ENCODE data around the gene RHOT2. TPM values are rescaled to one million over a fixed set of nuclear protein-coding genes. Genes with fewer than 3 reads are reported as not detected.

The RHOT2 gene
- total and polyA plus RNA-seq, 3 donors from 2014 or later = 77.7 to 176 (median 157) TPM

DNA sequence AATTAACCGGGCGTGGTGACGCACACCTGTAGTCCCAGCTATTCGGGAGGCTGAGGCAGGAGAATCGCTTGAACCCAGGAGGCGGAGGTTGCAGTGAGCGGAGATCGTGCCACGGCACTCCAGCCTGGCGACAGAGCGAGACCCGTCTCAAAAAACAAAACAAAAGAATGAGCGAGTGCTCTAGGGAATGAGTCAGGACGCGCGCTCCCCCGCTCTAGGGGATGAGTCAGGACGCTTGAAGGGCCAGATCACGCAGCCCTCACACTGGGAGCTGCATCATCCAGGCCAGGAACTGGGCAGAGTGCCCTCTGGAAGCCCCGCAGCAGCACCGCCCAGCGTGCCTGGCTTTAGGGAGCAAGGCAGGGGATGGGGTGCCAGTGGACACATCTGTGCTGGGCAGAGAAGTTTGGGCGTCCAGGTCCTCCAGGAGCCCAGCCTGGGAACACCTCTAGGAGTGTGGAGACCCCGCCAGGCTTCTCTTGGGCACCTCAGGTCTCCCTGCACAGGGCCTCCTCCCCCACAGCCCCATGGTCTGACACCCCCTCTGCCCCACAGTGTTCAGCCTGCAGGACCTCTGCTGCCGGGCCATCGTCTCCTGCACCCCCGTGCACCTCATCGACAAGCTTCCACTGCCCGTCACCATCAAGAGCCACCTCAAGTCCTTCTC, 41.0 kb upstream of the RHOT2 start:
- no peaks in the 10 kb centered on the region for H3K36me3 ChIP-seq (ENCODE audit: low read depth, missing control alignments)
- WGBS, 2 donors = 88 to 93% methylated on average over 17 to 29 of the region's 29 CpGs
- no peak for DNase-seq

GRCh38 chr16:627454-628239, 40.3 kb upstream of the RHOT2 start:
- no peaks in the 10 kb centered on the region for H3K9me3 ChIP-seq
- no peaks in the 10 kb centered on the region for H3K36me3 ChIP-seq (ENCODE audit: low read depth, missing control alignments)
- no peak overlapping the region for H3K4me3 ChIP-seq
- no peak overlapping the region for H3K27ac ChIP-seq
- intact Hi-C loops (cut with DNase I; ENCODE audit: low total_unique reads) = no loop called here
- peaks cover 20% of the 10 kb centered on the region for H3K4me1 ChIP-seq
- H3K27me3 ChIP-seq = no peaks in the 10 kb centered on the region
- DNase-seq = no peak
- 87 to 92% methylated on average over 43 to 50 of the region's 50 CpGs for WGBS, 2 donors
- no peak for TF ChIP-seq CTCF (IDR thresholded peaks at IDR 0.05)
- TF ChIP-seq POLR2A (IDR thresholded peaks at IDR 0.05) = no peak

More for the DNA sequence above, 41.0 kb upstream of the RHOT2 start:
- no peaks in the 10 kb centered on the region for H3K27me3 ChIP-seq
- H3K9me3 ChIP-seq = no peaks in the 10 kb centered on the region
- H3K27ac ChIP-seq = no peak overlapping the region
- no peak for TF ChIP-seq POLR2A (IDR thresholded peaks at IDR 0.05)
- no peak for TF ChIP-seq CTCF (IDR thresholded peaks at IDR 0.05)
- intact Hi-C loops (cut with DNase I; ENCODE audit: low total_unique reads) = no loop called here
- H3K4me1 ChIP-seq = peaks cover 20% of the 10 kb centered on the region
- H3K4me3 ChIP-seq = no peak overlapping the region

- no peaks in the 10 kb centered on the region for H3K36me3 ChIP-seq (ENCODE audit: low read depth, missing control alignments)
- H3K27me3 ChIP-seq = no peaks in the 10 kb centered on the region
- no peak overlapping the region for H3K4me3 ChIP-seq
- intact Hi-C loops (cut with DNase I; ENCODE audit: low total_unique reads) = no loop called here
- WGBS, 2 donors = 94 to 96% methylated on average over 20 to 33 of the region's 33 CpGs
- H3K9me3 ChIP-seq = no peaks in the 10 kb centered on the region
- TF ChIP-seq POLR2A (IDR thresholded peaks at IDR 0.05) (no peak), CTCF (IDR thresholded peaks at IDR 0.05) (no peak)
- no peak overlapping the region for H3K27ac ChIP-seq
- DNase-seq = no peak
- H3K4me1 ChIP-seq = peaks cover 20% of the 10 kb centered on the region
Measured at GRCh38 chr16:628321-629061, 39.4 kb upstream of the RHOT2 start.

DNA sequence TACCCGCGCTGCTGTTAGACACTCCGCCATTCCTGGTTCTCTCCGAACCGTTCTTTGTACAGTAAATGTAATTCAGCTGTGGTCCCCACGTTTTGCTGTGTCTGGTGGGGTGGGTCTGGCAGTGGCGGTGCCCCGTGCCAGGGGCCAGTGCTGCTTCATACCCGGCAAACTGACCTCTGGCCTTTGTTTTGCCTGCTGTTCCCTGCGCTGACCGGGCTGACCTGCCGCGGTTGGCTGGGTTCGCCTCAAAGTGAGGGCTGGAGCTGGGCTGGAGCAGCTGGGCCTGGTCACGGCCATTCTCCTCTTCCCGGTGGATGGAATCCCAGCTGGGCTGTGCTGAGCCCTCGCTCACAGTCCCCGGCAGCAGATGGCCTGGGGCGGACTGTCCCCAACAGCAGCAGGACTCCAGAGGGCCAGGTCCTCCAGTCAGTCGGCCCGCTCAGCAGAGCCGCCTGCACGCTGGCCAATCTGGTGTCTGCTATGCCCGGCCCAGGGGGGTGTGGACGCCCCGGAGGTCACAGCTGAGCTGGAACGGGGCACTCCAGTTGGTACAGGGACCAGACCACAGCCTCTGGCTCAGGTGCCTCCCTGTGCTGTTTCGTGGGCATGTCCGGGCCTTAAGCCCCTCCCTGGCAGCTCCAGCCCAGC, 38.6 kb upstream of the RHOT2 start:
- intact Hi-C loops (cut with DNase I; ENCODE audit: low total_unique reads) = no loop called here
- TF ChIP-seq POLR2A (IDR thresholded peaks at IDR 0.05) (no peak), CTCF (IDR thresholded peaks at IDR 0.05) (no peak)
- 60 to 80% methylated on average over 13 to 29 of the region's 29 CpGs for WGBS, 2 donors

More for the DNA sequence above, 38.6 kb upstream of the RHOT2 start:
- Histone ChIP-seq H3K27me3 (no peaks in the 10 kb centered on the region), H3K4me1 (peaks cover 20% of the 10 kb centered on the region), H3K27ac (no peak overlapping the region), H3K36me3 (ENCODE audit: low read depth, missing control alignments) (no peaks in the 10 kb centered on the region), H3K9me3 (no peaks in the 10 kb centered on the region), H3K4me3 (no peak overlapping the region)
- no peak for DNase-seq

All from testis (tissue), 3 donors.